Lung (tissue), 12 donors: ENCODE data around the gene LRRC27. TPM values are rescaled to one million over a fixed set of nuclear protein-coding genes. Genes with fewer than 3 reads are reported as not detected.
A peak's percentile ranks its signal among the peaks of the same experiment; 100 is the strongest.

Experiments
- ATAC-seq: fragments of 200-7000 bp; cut with Tn5 transposase; one replicate; pipeline ENCODE4 v1.9.1; 2020; ENCODE audit warnings: moderate number of reproducible peaks; ENCODE audit not compliant: insufficient read depth, low FRiP score
- DNase-seq, 3 donors: peaks; one replicate each; pipeline ENCODE4 v3.0.0-alpha.2; 2013 to 2017
- H3K27ac ChIP-seq, 2 donors: one replicate each; pipeline ENCODE4 v1.5.1; 2013; ENCODE audit warnings: mild to moderate bottlenecking in 2 of 2, moderate library complexity in 2 of 2, control low read depth in 1 of 2, inconsistent platforms in 1 of 2, low read depth in 1 of 2, low read length in 1 of 2
- H3K27me3 ChIP-seq, 3 donors: one replicate each; pipeline ENCODE4 v1.5.1; 2013; ENCODE audit warnings: low read length in 2 of 3; ENCODE audit not compliant: control insufficient read depth in 3 of 3, insufficient read depth in 3 of 3
- H3K36me3 ChIP-seq, 4 donors: one replicate each; pipeline ENCODE4 v1.5.1; 2013; ENCODE audit warnings: low read length in 4 of 4, mild to moderate bottlenecking in 1 of 4, moderate library complexity in 1 of 4; ENCODE audit not compliant: control insufficient read depth in 4 of 4, insufficient read depth in 4 of 4
- H3K4me1 ChIP-seq, 5 donors: one replicate each; pipeline ENCODE4 v1.5.1; 2013; ENCODE audit warnings: low read length in 5 of 5, mild to moderate bottlenecking in 2 of 5, moderate library complexity in 1 of 5; ENCODE audit not compliant: control insufficient read depth in 5 of 5, insufficient read depth in 5 of 5
- H3K4me3 ChIP-seq: one replicate; pipeline ENCODE4 v1.5.1; 2013; ENCODE audit warnings: mild to moderate bottlenecking, control low read depth, moderate library complexity
- H3K9ac ChIP-seq, 2 donors: one replicate each; pipeline ENCODE4 v1.5.1; 2013; ENCODE audit warnings: low read length in 2 of 2, control low read depth in 1 of 2; ENCODE audit not compliant: insufficient read depth in 1 of 2
- H3K9me3 ChIP-seq, 4 donors: one replicate each; pipeline ENCODE4 v1.5.1; 2013; ENCODE audit warnings: low read length in 3 of 4, mild to moderate bottlenecking in 1 of 4, moderate library complexity in 1 of 4; ENCODE audit not compliant: control insufficient read depth in 4 of 4, insufficient read depth in 3 of 4
- WGBS, 2 donors: extraction: QIAGEN DNeasy Blood & Tissue Kit; methylation state at CpG; one replicate each; pipeline ENCODE4 v1.1.7; 2013; 5-methylcytosine and 5-hydroxymethylcytosine counted together
- polyA plus RNA-seq, 2 donors: library from polyadenylated mRNA; stranded (reverse); fragments of 200-250 nt; gene quantifications; one replicate each; pipeline ENCODE4 v1.2.1, GENCODE V29; 2013
- total RNA-seq, 2 donors: library from RNA; depleted of rRNA in 1 of 2; stranded (reverse); fragments of >200 nt in 1 of 2; gene quantifications; one replicate each; pipeline ENCODE4 v1.2.1, GENCODE V29; 2014 to 2021
- TF ChIP-seq, protein P1 (sequence below): IDR thresholded peaks from 2 replicates; pipeline ENCODE4 v1.5.1; 2012; ENCODE audit warnings: mild to moderate bottlenecking; ENCODE audit errors: control extremely low read depth, extremely low read depth
- donor health status: control.
- donor health status: control.
- donor health status: Bipolar disorder and iron deficiency.
- donor health status: healthy.
- donor health status: DM: yes; HTN: yes; CAD: no.

The LRRC27 gene
- total and polyA plus RNA-seq, 4 donors: 5.8 to 25.5 (median 17.2) TPM

DNA sequence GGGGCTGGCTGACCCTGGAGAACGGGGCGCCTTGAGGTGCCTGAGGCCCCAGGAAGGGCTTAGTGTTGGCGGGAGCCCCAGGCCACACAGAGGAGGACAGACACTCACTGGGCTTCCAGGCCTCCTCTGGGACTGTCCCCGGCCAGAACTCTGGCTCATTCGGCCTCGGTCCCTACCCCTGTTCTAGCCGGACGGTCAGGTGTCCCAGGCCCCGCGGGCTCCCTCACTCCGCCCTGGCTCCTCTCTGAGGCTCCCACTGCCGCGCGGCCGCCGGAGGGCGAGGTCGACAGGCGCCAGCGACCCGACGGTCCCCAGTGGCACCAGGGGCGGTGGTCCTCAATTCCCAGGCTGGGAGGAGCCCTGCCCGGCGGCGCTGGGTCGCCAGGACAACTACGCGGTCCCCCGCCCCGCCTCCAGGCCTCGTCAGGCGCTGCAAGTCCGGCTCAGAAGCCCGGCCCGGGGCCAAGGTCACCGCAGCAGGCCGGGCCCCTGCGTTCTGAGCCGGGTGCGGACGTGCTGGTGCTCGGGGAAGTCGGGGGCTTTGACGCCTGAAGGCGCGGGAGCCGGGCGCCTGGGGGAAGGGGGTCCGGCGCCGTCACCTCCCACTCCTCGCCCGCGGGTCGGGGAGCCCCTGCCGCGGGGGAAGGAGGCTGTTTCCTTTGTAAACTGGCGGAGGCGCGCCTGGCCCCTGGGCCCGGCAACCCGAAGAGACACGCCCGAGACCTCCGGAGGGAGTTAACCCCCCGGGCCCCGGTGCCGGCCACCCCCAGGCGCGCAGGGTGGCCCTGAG is 63.9 kb downstream of the LRRC27 start:
- ATAC-seq: no peak
- peaks cover 5 to 29% (median 22%) of the 10 kb centered on the region in 5 donors for H3K4me1 ChIP-seq

DNA sequence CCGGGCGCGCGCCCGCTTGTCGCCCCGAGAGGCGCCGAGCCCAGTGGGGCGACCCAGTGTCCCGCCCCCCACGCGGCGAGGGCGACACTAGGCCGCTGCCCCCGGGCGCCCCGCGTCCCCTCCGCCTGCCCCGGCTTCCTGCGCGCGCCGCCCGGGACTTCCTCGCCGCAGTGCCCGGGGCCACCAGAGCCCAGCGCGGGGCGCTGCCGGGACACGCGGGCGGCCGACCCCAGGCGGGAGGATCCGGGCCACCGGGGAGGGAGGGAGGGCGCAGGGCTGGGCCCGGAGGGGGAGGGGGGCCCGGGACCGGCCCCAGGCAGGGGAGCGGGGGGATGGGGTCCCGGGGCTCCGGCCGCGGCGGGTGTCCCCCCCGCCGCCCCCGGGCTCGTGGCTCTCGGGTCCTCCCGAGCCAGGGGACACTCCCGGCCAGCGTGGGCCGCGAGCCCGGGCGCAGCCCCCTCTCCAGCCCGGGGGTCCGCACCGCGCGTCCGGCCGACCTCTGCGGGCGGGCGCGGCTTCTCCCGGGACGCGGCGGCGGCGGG is 64.6 kb downstream of the LRRC27 start:
- DNase-seq: peak; percentile 70 to 79 (median 78)
- H3K9me3 ChIP-seq: no peaks in the 10 kb centered on the region
- H3K27me3 ChIP-seq: no peaks in the 10 kb centered on the region
- peak overlapping the region; percentile 84 to 92 for H3K27ac ChIP-seq
- no peak overlapping the region for H3K9ac ChIP-seq
- peaks cover 5 to 36% (median 26%) of the 10 kb centered on the region in 5 donors for H3K4me1 ChIP-seq
- 0 to 1% methylated on average over 30 to 80 of the region's 80 CpGs for WGBS, 2 donors
- H3K36me3 ChIP-seq: no peaks in the 10 kb centered on the region
- ATAC-seq: peak; percentile 36
- TF ChIP-seq, protein P1, sequence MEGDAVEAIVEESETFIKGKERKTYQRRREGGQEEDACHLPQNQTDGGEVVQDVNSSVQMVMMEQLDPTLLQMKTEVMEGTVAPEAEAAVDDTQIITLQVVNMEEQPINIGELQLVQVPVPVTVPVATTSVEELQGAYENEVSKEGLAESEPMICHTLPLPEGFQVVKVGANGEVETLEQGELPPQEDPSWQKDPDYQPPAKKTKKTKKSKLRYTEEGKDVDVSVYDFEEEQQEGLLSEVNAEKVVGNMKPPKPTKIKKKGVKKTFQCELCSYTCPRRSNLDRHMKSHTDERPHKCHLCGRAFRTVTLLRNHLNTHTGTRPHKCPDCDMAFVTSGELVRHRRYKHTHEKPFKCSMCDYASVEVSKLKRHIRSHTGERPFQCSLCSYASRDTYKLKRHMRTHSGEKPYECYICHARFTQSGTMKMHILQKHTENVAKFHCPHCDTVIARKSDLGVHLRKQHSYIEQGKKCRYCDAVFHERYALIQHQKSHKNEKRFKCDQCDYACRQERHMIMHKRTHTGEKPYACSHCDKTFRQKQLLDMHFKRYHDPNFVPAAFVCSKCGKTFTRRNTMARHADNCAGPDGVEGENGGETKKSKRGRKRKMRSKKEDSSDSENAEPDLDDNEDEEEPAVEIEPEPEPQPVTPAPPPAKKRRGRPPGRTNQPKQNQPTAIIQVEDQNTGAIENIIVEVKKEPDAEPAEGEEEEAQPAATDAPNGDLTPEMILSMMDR: peak; percentile 5
- peak overlapping the region; percentile 33 for H3K4me3 ChIP-seq

More for the DNA sequence above, 63.9 kb downstream of the LRRC27 start:
- no peak overlapping the region for H3K9ac ChIP-seq
- H3K9me3 ChIP-seq: no peaks in the 10 kb centered on the region
- peak overlapping the region; percentile 8 for H3K4me3 ChIP-seq
- TF ChIP-seq, protein P1: no peak
- H3K27me3 ChIP-seq: no peaks in the 10 kb centered on the region
- peak; percentile 49 to 69 (median 69) for DNase-seq
- 7 to 8% methylated on average over 52 to 71 of the region's 71 CpGs for WGBS, 2 donors
- no peaks in the 10 kb centered on the region for H3K36me3 ChIP-seq
- H3K27ac ChIP-seq: peak overlapping the region; percentile 84 to 92

DNA sequence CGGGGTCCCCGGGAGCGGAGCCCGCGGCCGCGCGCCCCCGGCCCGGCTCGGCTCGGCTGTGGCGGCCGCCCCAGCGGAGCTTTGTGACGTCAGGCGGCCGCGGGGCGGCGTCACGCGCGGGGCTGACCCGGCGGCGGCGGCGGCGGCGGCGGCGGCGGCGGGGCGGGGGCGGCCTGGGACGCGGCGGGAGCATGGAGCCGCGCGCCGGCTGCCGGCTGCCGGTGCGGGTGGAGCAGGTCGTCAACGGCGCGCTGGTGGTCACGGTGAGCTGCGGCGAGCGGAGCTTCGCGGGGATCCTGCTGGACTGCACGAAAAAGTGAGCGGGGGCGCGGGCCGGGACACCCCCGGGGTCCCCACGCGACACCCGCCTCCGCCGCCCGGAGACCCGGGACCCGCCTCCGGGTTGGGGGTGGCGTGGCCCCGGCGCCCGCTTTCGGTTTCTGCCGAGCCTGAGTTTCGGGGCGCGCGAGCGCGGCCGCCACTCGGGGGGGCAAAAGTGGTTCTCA is 65.1 kb downstream of the LRRC27 start, which contains the start of gene PWWP2B:
Gene PWWP2B, plus strand, starts transcription at position 165 of the 506 bp plus-strand sequence. Its CDS starts 27 bp downstream, at position 192.
- Histone ChIP-seq H3K27ac (peak within 1 kb of the TSS; percentile 92 to 93), H3K4me1 (peaks cover 5 to 38% (median 26%) of the 10 kb centered on the region in 5 donors), H3K27me3 (no peaks in the 10 kb centered on the region), H3K4me3 (peak within 1 kb of the TSS; percentile 72), H3K9me3 (no peaks in the 10 kb centered on the region), H3K36me3 (no peaks in the 10 kb centered on the region), H3K9ac (peak within 1 kb of the TSS; percentile 25 to 28)
- ATAC-seq: no peak
- TF ChIP-seq, protein P1: no peak
- peak in 1 of 3 donors; percentile 52 for DNase-seq
- WGBS, 2 donors: 0 to 1% methylated on average over 42 to 86 of the region's 86 CpGs
